ENCODE data around the gene EPB41. TPM values are rescaled to one million over a fixed set of nuclear protein-coding genes. Genes with fewer than 3 reads are reported as not detected.

Gene EPB41
- total RNA-seq, 1 donor: 9.5 TPM

- DNase-seq (ENCODE audit: low read depth): peak; percentile 71
- H3K4me3 ChIP-seq (ENCODE audit: low read depth, low read length): no peak overlapping the region
- peak; percentile 88 for TF ChIP-seq CTCF (IDR thresholded peaks at IDR 0.05; ENCODE audit: insufficient read depth, low read depth, low read length)
Observed at GRCh38 chr1:28877132-28877781, 37.1 kb upstream of the EPB41 start.

- H3K4me3 ChIP-seq (ENCODE audit: low read depth, low read length): no peak overlapping the region
- no peak for DNase-seq (ENCODE audit: low read depth)
- TF ChIP-seq CTCF (IDR thresholded peaks at IDR 0.05; ENCODE audit: insufficient read depth, low read depth, low read length): no peak
Observed at GRCh38 chr1:28878796-28879195, 35.6 kb upstream of the EPB41 start.

- no peak overlapping the region for H3K4me3 ChIP-seq (ENCODE audit: low read depth, low read length)
- peak; percentile 96 for TF ChIP-seq CTCF (IDR thresholded peaks at IDR 0.05; ENCODE audit: insufficient read depth, low read depth, low read length)
- DNase-seq (ENCODE audit: low read depth): peak; percentile 82
Observed at GRCh38 chr1:28882009-28882628, 32.2 kb upstream of the EPB41 start.

GRCh38 chr1:28883242-28883616 is 31.1 kb upstream of the EPB41 start:
- no peak overlapping the region for H3K4me3 ChIP-seq (ENCODE audit: low read depth, low read length)
- no peak for DNase-seq (ENCODE audit: low read depth)
- no peak for TF ChIP-seq CTCF (IDR thresholded peaks at IDR 0.05; ENCODE audit: insufficient read depth, low read depth, low read length)

- DNase-seq (ENCODE audit: low read depth): no peak
- TF ChIP-seq CTCF (IDR thresholded peaks at IDR 0.05; ENCODE audit: insufficient read depth, low read depth, low read length): no peak
- H3K4me3 ChIP-seq (ENCODE audit: low read depth, low read length): no peak overlapping the region
Observed at GRCh38 chr1:28885472-28885877, 28.9 kb upstream of the EPB41 start.

- no peak overlapping the region for H3K4me3 ChIP-seq (ENCODE audit: low read depth, low read length)
- TF ChIP-seq CTCF (IDR thresholded peaks at IDR 0.05; ENCODE audit: insufficient read depth, low read depth, low read length): no peak
- no peak for DNase-seq (ENCODE audit: low read depth)
Observed at GRCh38 chr1:28885977-28886730, 28.2 kb upstream of the EPB41 start.
